GM06990 (cell line): ENCODE data around the gene RFXAP.

ENCODE experiments used
- DNase-seq: peaks from one replicate; pipeline ENCODE4 v3.0.0-alpha.2; 2011; ENCODE audit not compliant: insufficient read length; ENCODE audit errors: extremely low read depth
- H3K27me3 ChIP-seq: replicated peaks from 2 replicates; pipeline ENCODE4 v1.6.0; 2011; ENCODE audit warnings: low read length; ENCODE audit not compliant: control insufficient read depth, insufficient read depth
- H3K36me3 ChIP-seq: 2 replicates; pipeline ENCODE4 v1.5.1; 2011; ENCODE audit warnings: low read length; ENCODE audit not compliant: control insufficient read depth, insufficient read depth
- H3K4me3 ChIP-seq: replicated peaks from 2 replicates; pipeline ENCODE4 v1.5.1; 2011; ENCODE audit warnings: low read depth, mild to moderate bottlenecking, control low read depth, low read length
- TF ChIP-seq, protein P1 (sequence below): IDR thresholded peaks from 2 replicates; pipeline ENCODE4 v1.5.1; 2011; ENCODE audit warnings: low read length, control low read depth, mild to moderate bottlenecking, inconsistent platforms; ENCODE audit not compliant: insufficient read depth, poor library complexity, severe bottlenecking

The RFXAP gene, protein sequence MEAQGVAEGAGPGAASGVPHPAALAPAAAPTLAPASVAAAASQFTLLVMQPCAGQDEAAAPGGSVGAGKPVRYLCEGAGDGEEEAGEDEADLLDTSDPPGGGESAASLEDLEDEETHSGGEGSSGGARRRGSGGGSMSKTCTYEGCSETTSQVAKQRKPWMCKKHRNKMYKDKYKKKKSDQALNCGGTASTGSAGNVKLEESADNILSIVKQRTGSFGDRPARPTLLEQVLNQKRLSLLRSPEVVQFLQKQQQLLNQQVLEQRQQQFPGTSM

DNA sequence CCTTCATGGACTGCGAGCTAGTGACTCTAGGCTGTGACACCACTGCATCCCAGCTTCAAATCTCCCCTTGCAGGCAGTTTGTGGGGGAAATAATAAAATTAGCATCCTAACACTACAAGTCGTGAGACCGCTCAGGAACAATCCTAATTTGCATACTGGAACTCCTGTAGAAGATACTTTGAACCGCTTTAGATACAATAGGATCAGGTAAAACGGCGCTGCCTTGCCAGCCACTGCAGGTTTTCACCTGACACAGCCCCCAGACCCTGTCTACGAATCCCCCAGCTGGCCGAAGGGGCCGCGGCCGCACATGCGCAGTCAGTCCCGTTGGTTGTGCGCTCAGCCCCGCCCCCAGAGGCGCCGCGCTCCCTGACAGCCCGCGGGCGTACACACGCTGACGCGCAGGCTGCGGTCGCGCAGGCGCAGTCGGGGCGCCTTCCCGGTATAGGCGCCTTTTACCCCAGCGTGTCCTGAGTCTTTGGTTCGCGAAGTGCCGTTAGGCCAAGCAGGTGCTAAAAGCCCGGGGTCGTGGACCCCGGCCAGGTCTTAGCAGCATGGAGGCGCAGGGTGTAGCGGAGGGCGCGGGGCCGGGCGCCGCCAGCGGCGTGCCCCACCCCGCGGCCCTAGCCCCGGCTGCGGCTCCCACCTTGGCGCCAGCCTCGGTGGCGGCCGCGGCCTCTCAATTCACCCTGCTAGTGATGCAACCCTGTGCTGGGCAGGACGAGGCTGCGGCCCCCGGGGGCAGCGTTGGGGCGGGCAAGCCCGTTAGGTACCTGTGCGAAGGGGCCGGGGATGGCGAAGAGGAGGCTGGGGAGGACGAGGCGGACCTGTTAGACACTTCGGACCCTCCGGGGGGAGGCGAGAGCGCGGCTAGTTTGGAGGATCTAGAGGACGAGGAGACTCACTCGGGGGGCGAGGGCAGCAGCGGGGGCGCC lies at the start of gene RFXAP:
Gene RFXAP, plus strand, starts transcription at position 419 of the 935 bp plus-strand sequence. Its CDS starts 136 bp downstream, at position 555.
- no peaks in the 10 kb centered on the region for H3K27me3 ChIP-seq
- TF ChIP-seq, protein P1, sequence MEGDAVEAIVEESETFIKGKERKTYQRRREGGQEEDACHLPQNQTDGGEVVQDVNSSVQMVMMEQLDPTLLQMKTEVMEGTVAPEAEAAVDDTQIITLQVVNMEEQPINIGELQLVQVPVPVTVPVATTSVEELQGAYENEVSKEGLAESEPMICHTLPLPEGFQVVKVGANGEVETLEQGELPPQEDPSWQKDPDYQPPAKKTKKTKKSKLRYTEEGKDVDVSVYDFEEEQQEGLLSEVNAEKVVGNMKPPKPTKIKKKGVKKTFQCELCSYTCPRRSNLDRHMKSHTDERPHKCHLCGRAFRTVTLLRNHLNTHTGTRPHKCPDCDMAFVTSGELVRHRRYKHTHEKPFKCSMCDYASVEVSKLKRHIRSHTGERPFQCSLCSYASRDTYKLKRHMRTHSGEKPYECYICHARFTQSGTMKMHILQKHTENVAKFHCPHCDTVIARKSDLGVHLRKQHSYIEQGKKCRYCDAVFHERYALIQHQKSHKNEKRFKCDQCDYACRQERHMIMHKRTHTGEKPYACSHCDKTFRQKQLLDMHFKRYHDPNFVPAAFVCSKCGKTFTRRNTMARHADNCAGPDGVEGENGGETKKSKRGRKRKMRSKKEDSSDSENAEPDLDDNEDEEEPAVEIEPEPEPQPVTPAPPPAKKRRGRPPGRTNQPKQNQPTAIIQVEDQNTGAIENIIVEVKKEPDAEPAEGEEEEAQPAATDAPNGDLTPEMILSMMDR: no peak
- H3K4me3 ChIP-seq: peak within 1 kb of the TSS; percentile 69
- no peaks in the 10 kb centered on the region for H3K36me3 ChIP-seq
- peak; percentile 94 for DNase-seq

DNA sequence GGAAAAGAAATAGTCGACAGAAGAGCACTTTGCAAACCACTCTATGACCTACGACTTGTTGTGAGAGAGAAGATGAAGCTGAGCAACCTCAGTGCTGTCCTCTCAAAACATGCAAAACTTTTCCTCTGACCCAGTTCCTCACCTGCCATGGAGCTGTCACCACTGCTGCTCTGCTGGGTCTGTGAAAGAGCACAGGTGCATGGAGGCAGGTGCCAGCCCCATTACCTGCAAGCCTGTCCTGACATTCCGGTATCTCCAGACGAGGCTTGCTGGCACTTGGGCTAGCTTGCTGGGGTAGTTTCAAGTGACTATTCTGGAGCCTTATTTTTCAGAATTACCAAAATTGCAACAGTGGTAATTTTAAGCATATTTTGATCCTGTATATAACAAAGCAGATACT lies 49.5 kb upstream of the RFXAP start:
- H3K36me3 ChIP-seq: no peaks in the 10 kb centered on the region
- no peak for DNase-seq
- H3K4me3 ChIP-seq: no peak overlapping the region
- H3K27me3 ChIP-seq: no peaks in the 10 kb centered on the region
- TF ChIP-seq, protein P1: no peak

DNA sequence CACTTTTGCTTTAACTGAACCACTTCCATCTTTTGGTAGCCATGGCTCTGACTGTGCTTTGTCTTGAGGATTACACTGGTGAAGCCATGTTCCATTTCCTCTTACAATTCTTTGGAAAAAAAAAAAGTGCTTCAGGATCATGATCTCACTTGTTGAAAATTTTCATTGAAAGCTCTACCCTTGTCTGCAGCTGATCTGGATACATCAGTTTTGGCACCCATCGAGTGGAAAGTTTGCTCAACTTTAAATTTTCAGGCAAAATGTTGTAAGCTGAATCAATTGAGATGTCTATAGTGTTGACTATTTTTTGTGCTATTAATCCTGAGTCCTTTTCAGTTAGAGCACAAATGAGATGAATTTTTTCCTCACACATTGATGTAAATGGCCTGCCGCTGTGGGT lies 48.3 kb upstream of the RFXAP start:
- Histone ChIP-seq H3K36me3 (no peaks in the 10 kb centered on the region), H3K4me3 (no peak overlapping the region), H3K27me3 (no peaks in the 10 kb centered on the region)
- no peak for DNase-seq
- TF ChIP-seq, protein P1: no peak

DNA sequence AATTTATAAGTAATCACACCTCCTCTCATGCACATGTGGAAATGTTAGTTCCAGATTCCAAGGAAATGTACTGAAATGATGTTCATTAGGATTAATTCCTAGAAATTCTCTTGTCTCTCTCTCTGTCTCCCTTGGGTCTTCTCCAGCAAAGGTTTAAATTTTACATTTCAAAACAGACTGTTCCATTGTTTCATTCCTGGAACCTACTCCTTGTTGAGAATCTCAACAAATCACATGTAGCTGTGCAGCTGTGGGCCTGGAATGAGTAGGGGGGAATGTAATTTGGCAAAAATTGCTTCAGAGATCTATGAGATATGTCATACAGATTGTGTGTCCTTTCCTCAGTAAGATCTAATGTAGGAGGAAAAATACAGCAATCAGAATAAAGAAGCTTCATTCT lies 46.2 kb upstream of the RFXAP start:
- TF ChIP-seq, protein P1: no peak
- no peak for DNase-seq
- no peaks in the 10 kb centered on the region for H3K27me3 ChIP-seq
- no peak overlapping the region for H3K4me3 ChIP-seq
- no peaks in the 10 kb centered on the region for H3K36me3 ChIP-seq

DNA sequence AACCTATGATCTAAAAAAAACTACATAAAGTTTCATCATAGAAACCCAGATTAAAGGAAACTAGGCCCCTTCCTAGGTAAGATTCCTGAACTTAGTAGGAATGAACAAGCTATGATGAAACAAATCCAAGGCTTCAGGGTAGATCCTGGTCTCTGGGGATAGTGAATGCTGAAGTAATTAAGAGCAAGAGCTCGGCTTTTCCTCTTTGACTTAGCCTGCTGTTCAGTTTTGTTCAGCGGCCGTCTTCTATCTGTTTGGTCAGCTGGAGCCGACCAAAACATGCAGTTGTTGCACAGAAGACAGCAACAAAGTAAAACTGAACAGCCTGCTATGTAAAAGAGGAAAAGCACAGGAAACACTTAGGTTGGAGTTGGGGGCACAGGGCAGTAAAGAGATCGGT lies 44.1 kb upstream of the RFXAP start:
- H3K27me3 ChIP-seq: no peaks in the 10 kb centered on the region
- no peak for DNase-seq
- H3K36me3 ChIP-seq: no peaks in the 10 kb centered on the region
- no peak overlapping the region for H3K4me3 ChIP-seq
- TF ChIP-seq, protein P1: no peak
